AG04450 (cell line): ENCODE measurements around the gene SLC5A10. TPM values are rescaled to one million over a fixed set of nuclear protein-coding genes. Genes with fewer than 3 reads are reported as not detected.

Experiments
- CTCF ChIA-PET: fragments of 300-600, 350-600 bp; formaldehyde crosslinking; extraction: SDS; loops from one replicate; lab custom pipeline; 2022; ENCODE audit warnings: antibody characterized with exemption, inconsistent platforms; lab: Charles Lee
- POLR2A ChIA-PET: fragments of 350-600 bp; formaldehyde crosslinking; extraction: SDS; loops from one replicate; lab custom pipeline; 2021; ENCODE audit warnings: antibody characterized with exemption, inconsistent platforms; lab: Yijun Ruan, JAX
- DNase-seq: peaks from one replicate; pipeline ENCODE4 v3.0.0-alpha.2; 2011; ENCODE audit warnings: low read depth, low spot score
- H3K27ac ChIP-seq: one replicate; pipeline ENCODE4 v1.5.1; 2012; ENCODE audit warnings: low read depth, low read length, control low read depth
- H3K27me3 ChIP-seq: one replicate; pipeline ENCODE4 v1.6.0; 2012; ENCODE audit warnings: low read length; ENCODE audit not compliant: control insufficient read depth, insufficient read depth
- H3K4me3 ChIP-seq: 2 replicates; pipeline ENCODE4 v1.5.1; 2011; ENCODE audit warnings: mild to moderate bottlenecking, low read depth, low read length, control low read depth
- H3K9me3 ChIP-seq: 2 replicates; pipeline ENCODE4 v1.5.1; 2012; ENCODE audit warnings: low read length; ENCODE audit not compliant: control insufficient read depth, insufficient read depth
- CTCF ChIP-seq: IDR thresholded peaks from 2 replicates; pipeline ENCODE4 v1.5.1; 2011; ENCODE audit warnings: low read depth, low read length, control low read depth, inconsistent platforms
- polyA plus RNA-seq: library from polyadenylated mRNA; depleted of rRNA; stranded (reverse); fragments of >200 nt; gene quantifications from 2 replicates; pipeline ENCODE4 v1.2.3, GENCODE V29; 2011

The SLC5A10 gene
- polyA plus RNA-seq, 1 experiment, result not detected

DNA sequence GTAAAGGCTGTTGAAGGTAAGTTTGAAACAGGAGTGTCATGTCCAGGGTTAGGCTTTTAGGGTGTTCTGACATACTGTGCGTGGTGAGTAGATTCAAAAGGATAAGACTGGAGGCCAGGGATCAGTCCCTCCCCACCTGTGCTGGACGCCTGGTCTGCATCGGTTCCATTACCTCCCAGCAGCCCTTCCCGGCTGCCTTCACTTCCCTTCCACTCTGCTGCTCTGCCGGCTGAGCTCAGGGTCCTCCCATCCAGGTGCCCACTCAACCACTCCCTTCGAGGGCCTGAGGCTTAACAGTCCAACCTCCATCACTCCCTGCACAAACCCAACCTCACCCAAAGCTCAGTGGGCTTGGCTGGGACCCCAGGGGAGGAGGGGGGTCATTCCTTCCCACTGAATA, 4.1 kb upstream of the SLC5A10 start:
- Histone ChIP-seq H3K27me3 (peaks cover 39% of the 10 kb centered on the region), H3K9me3 (no peaks in the 10 kb centered on the region), H3K4me3 (no peak overlapping the region), H3K27ac (no peak overlapping the region)
- no peak for TF ChIP-seq CTCF
- no peak for DNase-seq
- CTCF ChIA-PET, result interaction anchor here (0.6 kb wide), 1 partner anchor 322 kb away, joined by 3 read pairs; no protein-coding TSS in a partner anchor
- POLR2A ChIA-PET, result no interaction called here

DNA sequence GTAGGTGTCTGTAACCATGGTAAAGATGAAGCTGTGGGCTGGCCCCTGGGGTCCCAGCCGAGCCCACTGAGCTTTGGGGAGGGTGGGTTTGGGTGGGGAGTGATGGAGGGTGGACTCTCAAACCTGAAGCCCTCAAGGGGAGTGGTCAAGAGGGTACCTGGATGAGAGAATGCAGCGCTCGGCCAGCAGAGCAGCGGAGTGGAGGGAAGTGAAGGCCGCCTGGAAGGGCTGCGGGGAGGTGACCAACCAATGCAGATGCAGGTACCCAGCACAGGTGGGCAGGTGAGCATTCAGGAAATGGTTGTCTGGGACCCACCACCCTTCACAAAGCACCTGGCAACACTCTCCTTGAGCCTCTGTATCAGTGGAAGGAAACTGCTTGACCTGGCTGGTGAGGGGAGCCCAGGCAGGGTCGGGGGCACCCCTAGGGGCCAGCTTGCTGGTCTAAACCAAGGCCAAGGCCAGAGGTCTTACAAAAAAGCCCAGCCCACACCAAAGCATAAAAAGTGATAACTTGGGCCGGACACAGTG, 3.4 kb upstream of the SLC5A10 start:
- no peak for TF ChIP-seq CTCF
- Histone ChIP-seq H3K9me3 (no peaks in the 10 kb centered on the region), H3K4me3 (no peak overlapping the region), H3K27ac (no peak overlapping the region), H3K27me3 (peaks cover 39% of the 10 kb centered on the region)
- no peak for DNase-seq
- CTCF ChIA-PET, result interaction anchor here (1.2 to 2.0 kb wide), 2 partner anchors 12 to 323 kb away, joined by 5 to 13 read pairs; no protein-coding TSS in a partner anchor
- POLR2A ChIA-PET, result no interaction called here

- DNase-seq, result no peak
- H3K27me3 ChIP-seq, result peaks cover 39% of the 10 kb centered on the region
- CTCF ChIA-PET, result interaction anchor here (1.2 to 2.0 kb wide), 2 partner anchors 11 to 324 kb away, joined by 5 to 13 read pairs; no protein-coding TSS in a partner anchor
- H3K4me3 ChIP-seq, result no peak overlapping the region
- no peaks in the 10 kb centered on the region for H3K9me3 ChIP-seq
- POLR2A ChIA-PET, result no interaction called here
- H3K27ac ChIP-seq, result no peak overlapping the region
- no peak for TF ChIP-seq CTCF
Measured at GRCh38 chr17:18949566-18949965, 2.4 kb upstream of the SLC5A10 start.

- no peak for TF ChIP-seq CTCF
- H3K4me3 ChIP-seq, result no peak overlapping the region
- ChIA-PET POLR2A (no interaction called here), CTCF (interaction anchor here (2.0 kb wide), 1 partner anchor 11 kb away, joined by 13 read pairs; no protein-coding TSS in a partner anchor)
- H3K9me3 ChIP-seq, result no peaks in the 10 kb centered on the region
- no peak overlapping the region for H3K27ac ChIP-seq
- no peak for DNase-seq
- peaks cover 33% of the 10 kb centered on the region for H3K27me3 ChIP-seq
Measured at GRCh38 chr17:18950346-18950745, 1.6 kb upstream of the SLC5A10 start.
